HepG2 (cell line): ENCODE data around the gene RRP12. TPM values are rescaled to one million over a fixed set of nuclear protein-coding genes. Genes with fewer than 3 reads are reported as not detected.

Source experiments
- ATF6 ChIP-seq: sonication (generic); formaldehyde crosslinking; conservative IDR thresholded peaks from 2 replicates; pipeline ENCODE4 v1.4.0; 2020; ENCODE audit warnings: missing genetic modification reagents
- CENPT ChIP-seq: sonication (generic); formaldehyde crosslinking; IDR thresholded peaks from 2 replicates; pipeline ENCODE4 v1.8.0; 2022; ENCODE audit warnings: low read depth, mild to moderate bottlenecking, moderate library complexity, missing genetic modification reagents
- DMAP1 ChIP-seq: IDR thresholded peaks from 2 replicates; pipeline ENCODE4 v1.6.1; 2016
- GABPB1 ChIP-seq: IDR thresholded peaks from 2 replicates; pipeline ENCODE4 v1.6.1; 2016; ENCODE audit warnings: mild to moderate bottlenecking, missing genetic modification reagents, moderate library complexity, missing compliant biosample characterization
- HDAC1 ChIP-seq: sonication (generic); formaldehyde crosslinking; IDR thresholded peaks from 2 replicates; pipeline ENCODE4 v1.5.1; 2020; ENCODE audit warnings: mild to moderate bottlenecking, missing genetic modification reagents
- HOMEZ ChIP-seq: IDR thresholded peaks from 2 replicates; pipeline ENCODE4 v1.6.1; 2016; ENCODE audit warnings: low read depth
- HOXA9 ChIP-seq: sonication (generic); formaldehyde crosslinking; IDR thresholded peaks from 2 replicates; pipeline ENCODE4 v1.8.1; 2022; ENCODE audit warnings: missing genetic modification reagents, mild to moderate bottlenecking, moderate library complexity, borderline replicate concordance
- SMARCE1 ChIP-seq: fragments of 450-650 bp; IDR thresholded peaks from 2 replicates; pipeline ENCODE4 v1.6.1; 2017; ENCODE audit warnings: borderline replicate concordance
- ZNF264 ChIP-seq: sonication (generic); formaldehyde crosslinking; IDR thresholded peaks from 2 replicates; pipeline ENCODE4 v1.4.0; 2020; ENCODE audit warnings: missing genetic modification reagents
- ZNF329 ChIP-seq: sonication (generic); formaldehyde crosslinking; IDR thresholded peaks from 2 replicates; pipeline ENCODE4 v1.9.0; 2021; ENCODE audit warnings: low read depth, mild to moderate bottlenecking, missing genetic modification reagents
- ZNF605 ChIP-seq: sonication (generic); formaldehyde crosslinking; IDR thresholded peaks from 2 replicates; pipeline ENCODE4 v1.8.0; 2022; ENCODE audit warnings: mild to moderate bottlenecking, missing genetic modification reagents
- polyA plus RNA-seq, 8 experiments: library from polyadenylated mRNA; depleted of rRNA in 3 of 8; stranded (reverse) in 7 of 8; unstranded in 1 of 8; fragments of >200 nt; fragmentation: Illumina TruSeq in 4 of 8; extraction: Trizol in 4 of 8; gene quantifications; 2 replicates each; pipeline versions ENCODE4 v1.2.1 to v1.2.3, GENCODE V29; 2011 to 2016; ENCODE audit warnings: low read depth in 4 of 8, missing spikeins in 1 of 8, mixed read lengths in 1 of 8; ENCODE audit not compliant: insufficient read depth in 1 of 8
- total RNA-seq, 5 experiments: library from RNA; depleted of rRNA; stranded (reverse); fragments of >200 nt; fragmentation: Illumina TruSeq; extraction: Trizol; gene quantifications; 2 replicates each; pipeline ENCODE4 v1.2.3, GENCODE V29; 2016; ENCODE audit warnings: low read depth in 1 of 5
- TF ChIP-seq, protein P1 (sequence below): sonication (generic); formaldehyde crosslinking; IDR thresholded peaks from 2 replicates; pipeline ENCODE4 v1.5.0; 2020; ENCODE audit warnings: mild to moderate bottlenecking, missing genetic modification reagents
- TF ChIP-seq, protein P2 (sequence below): sonication (generic); formaldehyde crosslinking; IDR thresholded peaks from 2 replicates; pipeline ENCODE4 v1.4.0; 2020; ENCODE audit warnings: mild to moderate bottlenecking, low read depth, missing genetic modification reagents
- TF ChIP-seq, protein P3 (sequence below): sonication (generic); formaldehyde crosslinking; conservative IDR thresholded peaks from 2 replicates; pipeline ENCODE4 v1.4.0; 2020; ENCODE audit warnings: missing genetic modification reagents

Gene RRP12
- total and polyA plus RNA-seq, 2 of the 13 experiments (the other 11 are each of a cell fraction or from before 2014, with no cell fraction given), result 13.2 to 39.4 TPM

DNA sequence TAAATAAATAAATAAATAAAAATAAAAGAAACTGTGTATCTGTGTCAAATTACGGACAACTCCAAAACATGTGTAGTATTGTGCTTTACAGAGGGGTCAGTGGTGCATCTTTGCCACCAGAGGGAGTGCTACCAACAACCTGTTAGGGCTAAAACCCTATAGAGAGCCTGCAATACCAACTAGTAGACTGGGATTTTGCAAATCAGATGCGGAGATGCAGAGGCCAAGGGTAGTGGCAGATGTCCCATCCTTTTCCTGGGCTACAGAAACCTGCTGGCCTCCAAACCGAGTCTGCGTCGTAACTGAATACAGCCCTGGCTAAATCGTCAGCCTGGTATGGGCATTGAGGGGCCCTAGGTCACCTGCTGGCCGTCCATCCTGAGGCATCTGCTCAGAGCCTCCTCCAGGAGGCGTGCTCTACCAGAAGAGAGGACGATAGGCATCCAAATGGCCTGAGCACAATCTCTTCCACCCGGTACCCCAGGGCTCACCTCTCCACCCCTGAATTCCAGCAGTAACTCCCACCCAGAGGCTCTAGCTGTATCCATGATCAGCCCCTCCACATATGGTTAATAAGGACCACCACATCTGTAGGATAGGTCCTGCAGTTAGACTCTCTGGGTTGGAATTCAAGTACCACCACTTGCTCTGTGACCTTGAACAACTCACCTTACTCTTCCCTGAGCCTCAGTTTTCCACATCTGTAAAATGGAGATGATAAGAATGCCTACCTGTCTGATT lies 6.2 kb upstream of the RRP12 start (continued):
- TF ChIP-seq ZNF329 (CRISPR knock-in tag), result no peak
- TF ChIP-seq DMAP1 (CRISPR knock-in tag), result peak; percentile 33; the same call in 1 of the 2 replicates
- TF ChIP-seq, protein P1, sequence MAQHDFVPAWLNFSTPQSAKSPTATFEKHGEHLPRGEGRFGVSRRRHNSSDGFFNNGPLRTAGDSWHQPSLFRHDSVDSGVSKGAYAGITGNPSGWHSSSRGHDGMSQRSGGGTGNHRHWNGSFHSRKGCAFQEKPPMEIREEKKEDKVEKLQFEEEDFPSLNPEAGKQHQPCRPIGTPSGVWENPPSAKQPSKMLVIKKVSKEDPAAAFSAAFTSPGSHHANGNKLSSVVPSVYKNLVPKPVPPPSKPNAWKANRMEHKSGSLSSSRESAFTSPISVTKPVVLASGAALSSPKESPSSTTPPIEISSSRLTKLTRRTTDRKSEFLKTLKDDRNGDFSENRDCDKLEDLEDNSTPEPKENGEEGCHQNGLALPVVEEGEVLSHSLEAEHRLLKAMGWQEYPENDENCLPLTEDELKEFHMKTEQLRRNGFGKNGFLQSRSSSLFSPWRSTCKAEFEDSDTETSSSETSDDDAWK (CRISPR knock-in tag), result no peak
- TF ChIP-seq, protein P2, sequence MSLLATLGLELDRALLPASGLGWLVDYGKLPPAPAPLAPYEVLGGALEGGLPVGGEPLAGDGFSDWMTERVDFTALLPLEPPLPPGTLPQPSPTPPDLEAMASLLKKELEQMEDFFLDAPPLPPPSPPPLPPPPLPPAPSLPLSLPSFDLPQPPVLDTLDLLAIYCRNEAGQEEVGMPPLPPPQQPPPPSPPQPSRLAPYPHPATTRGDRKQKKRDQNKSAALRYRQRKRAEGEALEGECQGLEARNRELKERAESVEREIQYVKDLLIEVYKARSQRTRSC, result no peak
- no peak for TF ChIP-seq CENPT (CRISPR knock-in tag)
- TF ChIP-seq ATF6 (CRISPR knock-in tag), result no peak; the same call in 1 of the 2 replicates
- TF ChIP-seq, protein P3, sequence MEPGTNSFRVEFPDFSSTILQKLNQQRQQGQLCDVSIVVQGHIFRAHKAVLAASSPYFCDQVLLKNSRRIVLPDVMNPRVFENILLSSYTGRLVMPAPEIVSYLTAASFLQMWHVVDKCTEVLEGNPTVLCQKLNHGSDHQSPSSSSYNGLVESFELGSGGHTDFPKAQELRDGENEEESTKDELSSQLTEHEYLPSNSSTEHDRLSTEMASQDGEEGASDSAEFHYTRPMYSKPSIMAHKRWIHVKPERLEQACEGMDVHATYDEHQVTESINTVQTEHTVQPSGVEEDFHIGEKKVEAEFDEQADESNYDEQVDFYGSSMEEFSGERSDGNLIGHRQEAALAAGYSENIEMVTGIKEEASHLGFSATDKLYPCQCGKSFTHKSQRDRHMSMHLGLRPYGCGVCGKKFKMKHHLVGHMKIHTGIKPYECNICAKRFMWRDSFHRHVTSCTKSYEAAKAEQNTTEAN (CRISPR knock-in tag), result no peak
- TF ChIP-seq ZNF605 (CRISPR knock-in tag), result peak; percentile 70; the same call in 1 of the 2 replicates
- peak; percentile 30; the same call in 1 of the 2 replicates for TF ChIP-seq HDAC1 (CRISPR knock-in tag)
- TF ChIP-seq ZNF264, result no peak
- TF ChIP-seq HOMEZ (CRISPR knock-in tag), result peak; percentile 65
- no peak for TF ChIP-seq SMARCE1
- no peak for TF ChIP-seq HOXA9 (CRISPR knock-in tag)
- 0 out of 2 replicates have a peak, but pooled peaks have one; percentile 18 for TF ChIP-seq GABPB1 (CRISPR knock-in tag)
